Measurements from ENCODE around the gene CNN2.

- no peak for TF ChIP-seq CTCF (IDR thresholded peaks at IDR 0.05 in 4 of 5, conservative IDR thresholded peaks at IDR 0.05 in 1 of 5)
- no peak for TF ChIP-seq POLR2A (IDR thresholded peaks at IDR 0.05)
These were observed 6.0 kb downstream of the CNN2 start for GRCh38 chr19:1032264-1032867.

All from gastrocnemius medialis (tissue), 4 donors.